Activated CD4-positive, alpha-beta memory T cell treated with anti-CD3 and anti-CD28 coated beads for 36 hours (primary cell): ENCODE measurements around the gene ABL2. TPM values are rescaled to one million over a fixed set of nuclear protein-coding genes. Genes with fewer than 3 reads are reported as not detected.

Experiments used
- CTCF ChIA-PET: fragments of 350-600 bp; sonication (Branson Sonifier 250); formaldehyde crosslinking; loops from one replicate; lab custom pipeline; 2021; ENCODE audit warnings: antibody characterized with exemption, inconsistent platforms; lab: Charles Lee
- POLR2A ChIA-PET: fragments of 350-600 bp; sonication (Branson Sonifier 250); formaldehyde crosslinking; loops from one replicate; lab custom pipeline; 2021; ENCODE audit warnings: antibody characterized with exemption; lab: Charles Lee
- DNase-seq: peaks from one replicate; pipeline ENCODE4 v3.0.0-alpha.2; 2020
- H3K27ac Mint-ChIP-seq: one replicate; pipeline ENCODE4 v1.8.0; 2021; ENCODE audit warnings: mixed read lengths
- H3K27me3 Mint-ChIP-seq: one replicate; pipeline ENCODE4 v1.8.0; 2021; ENCODE audit warnings: mixed read lengths
- H3K36me3 Mint-ChIP-seq: one replicate; pipeline ENCODE4 v1.8.0; 2021; ENCODE audit warnings: mixed read lengths
- H3K4me1 Mint-ChIP-seq: one replicate; pipeline ENCODE4 v1.8.0; 2021; ENCODE audit warnings: low read depth, mixed read lengths
- H3K4me3 Mint-ChIP-seq: one replicate; pipeline ENCODE4 v1.8.0; 2021; ENCODE audit warnings: mild to moderate bottlenecking, mixed read lengths
- H3K9me3 Mint-ChIP-seq: one replicate; pipeline ENCODE4 v1.8.0; 2021; ENCODE audit warnings: mixed read lengths
- intact Hi-C: fragments of 100-400 bp; cut with micrococcal nuclease; formaldehyde crosslinking; loops from one replicate; pipeline ENCODE4 v1.15.1; 2023
- total RNA-seq, 2 experiments: library from RNA; stranded (reverse); gene quantifications; one replicate each; pipeline ENCODE4 v1.2.3, GENCODE V29; 2021

The ABL2 gene
- total RNA-seq, 2 experiments from 2014 or later, result 8.8 to 9.1 TPM

- Mint-ChIP-seq H3K27ac (no peak overlapping the region), H3K4me3 (no peak overlapping the region), H3K9me3 (no peaks in the 10 kb centered on the region), H3K4me1 (peaks cover 9% of the 10 kb centered on the region), H3K27me3 (no peaks in the 10 kb centered on the region), H3K36me3 (peaks cover 24% of the 10 kb centered on the region)
- ChIA-PET CTCF (interaction anchor here (0.6 to 1.8 kb wide), 5 partner anchors 8 to 732 kb away, joined by 3 to 5 read pairs (median 3); no protein-coding TSS in a partner anchor), POLR2A (interaction anchor here (0.6 to 1.5 kb wide), 2 partner anchors 9 to 239 kb away, joined by 3 read pairs; no protein-coding TSS in a partner anchor)
- DNase-seq, result no peak
- intact Hi-C loops, result no loop called here
Observed at GRCh38 chr1:179087665-179088064, 141.8 kb downstream of the ABL2 start.

- ChIA-PET CTCF (interaction anchor here (0.7 to 7.2 kb wide), 5 partner anchors 81 to 1279 kb away, joined by 3 to 75 read pairs (median 7); partner anchors contain the start of gene AXDND1), POLR2A (no interaction called here)
- H3K4me1 Mint-ChIP-seq, result peaks cover 23% of the 10 kb centered on the region
- H3K4me3 Mint-ChIP-seq, result peak overlapping the region; percentile 89
- intact Hi-C loops, result loop anchor here (2.0 to 5.0 kb wide), 2 partner anchors 111 to 799 kb away; partner anchors contain the start of gene TOR1AIP1
- H3K9me3 Mint-ChIP-seq, result no peaks in the 10 kb centered on the region
- H3K27ac Mint-ChIP-seq, result peak overlapping the region; percentile 65
- no peak for DNase-seq
- peaks cover 18% of the 10 kb centered on the region for H3K36me3 Mint-ChIP-seq
- no peaks in the 10 kb centered on the region for H3K27me3 Mint-ChIP-seq
Observed at GRCh38 chr1:179083533-179083932, 145.9 kb downstream of the ABL2 start.

GRCh38 chr1:179082999-179083335 lies 146.5 kb downstream of the ABL2 start:
- H3K4me3 Mint-ChIP-seq, result peak overlapping the region; percentile 89
- no peaks in the 10 kb centered on the region for H3K27me3 Mint-ChIP-seq
- peaks cover 18% of the 10 kb centered on the region for H3K36me3 Mint-ChIP-seq
- ChIA-PET CTCF (interaction anchor here (0.6 to 7.2 kb wide), 9 partner anchors 14 to 1279 kb away, joined by 3 to 75 read pairs (median 3); partner anchors contain the start of gene AXDND1), POLR2A (no interaction called here)
- H3K4me1 Mint-ChIP-seq, result peaks cover 23% of the 10 kb centered on the region
- intact Hi-C loops, result loop anchor here (1.0 to 5.0 kb wide), 3 partner anchors 112 to 799 kb away; partner anchors contain the start of gene TOR1AIP1
- H3K9me3 Mint-ChIP-seq, result no peaks in the 10 kb centered on the region
- peak; percentile 46 for DNase-seq
- H3K27ac Mint-ChIP-seq, result peak overlapping the region; percentile 86

GRCh38 chr1:179082333-179082998 lies 147.0 kb downstream of the ABL2 start:
- Mint-ChIP-seq H3K36me3 (peaks cover 18% of the 10 kb centered on the region), H3K4me1 (peaks cover 23% of the 10 kb centered on the region), H3K9me3 (no peaks in the 10 kb centered on the region), H3K27ac (peak overlapping the region; percentile 86), H3K27me3 (no peaks in the 10 kb centered on the region), H3K4me3 (peak overlapping the region; percentile 89)
- DNase-seq, result peak; percentile 43
- POLR2A ChIA-PET, result interaction anchor here (1.6 to 1.8 kb wide), 2 partner anchors 211 to 283 kb away, joined by 4 to 9 read pairs; partner anchors contain the start of genes AXDND1 and SOAT1
- intact Hi-C loops, result loop anchor here (1.0 to 5.0 kb wide), 3 partner anchors 112 to 800 kb away; partner anchors contain the start of gene TOR1AIP1
- CTCF ChIA-PET, result interaction anchor here (0.6 to 7.2 kb wide), 9 partner anchors 14 to 748 kb away, joined by 3 to 75 read pairs (median 7); partner anchors contain the start of genes AXDND1 and SOAT1

GRCh38 chr1:179081687-179082332 lies 147.7 kb downstream of the ABL2 start, which contains the start of gene TOR3A:
Gene TOR3A, plus strand, starts transcription at chr1:179082070. Its CDS starts 59 bp downstream, at chr1:179082129.
- intact Hi-C loops, result loop anchor here (1.0 to 5.0 kb wide), 8 partner anchors 47 to 800 kb away; partner anchors contain the start of genes FAM20B, SOAT1 and TOR1AIP1
- H3K4me1 Mint-ChIP-seq, result peaks cover 23% of the 10 kb centered on the region
- H3K9me3 Mint-ChIP-seq, result no peaks in the 10 kb centered on the region
- POLR2A ChIA-PET, result interaction anchor here (0.6 to 1.8 kb wide), 3 partner anchors 9 to 284 kb away, joined by 3 to 9 read pairs (median 4); partner anchors contain the start of genes AXDND1 and SOAT1
- peak within 1 kb of the TSS; percentile 89 for H3K4me3 Mint-ChIP-seq
- CTCF ChIA-PET, result interaction anchor here (1.3 to 7.2 kb wide), 8 partner anchors 39 to 733 kb away, joined by 3 to 75 read pairs (median 8); partner anchors contain the start of genes AXDND1 and SOAT1
- peak within 1 kb of the TSS; percentile 91 for H3K27ac Mint-ChIP-seq
- DNase-seq, result peak; percentile 89
- peaks cover 18% of the 10 kb centered on the region for H3K36me3 Mint-ChIP-seq
- H3K27me3 Mint-ChIP-seq, result no peaks in the 10 kb centered on the region

GRCh38 chr1:179080866-179081686 lies 148.4 kb downstream of the ABL2 start:
- peak; percentile 38 for DNase-seq
- Mint-ChIP-seq H3K4me3 (peak overlapping the region; percentile 89), H3K9me3 (no peaks in the 10 kb centered on the region), H3K36me3 (peaks cover 16% of the 10 kb centered on the region), H3K27ac (peak overlapping the region; percentile 91), H3K4me1 (peaks cover 23% of the 10 kb centered on the region), H3K27me3 (no peaks in the 10 kb centered on the region)
- ChIA-PET CTCF (interaction anchor here (0.6 to 7.2 kb wide), 10 partner anchors 37 to 734 kb away, joined by 3 to 75 read pairs (median 4); partner anchors contain the start of genes AXDND1 and SOAT1), POLR2A (interaction anchor here (0.6 to 1.8 kb wide), 5 partner anchors 10 to 307 kb away, joined by 3 to 9 read pairs (median 4); partner anchors contain the start of genes AXDND1 and SOAT1)
- intact Hi-C loops, result loop anchor here (1.0 to 5.0 kb wide), 6 partner anchors 47 to 801 kb away; partner anchors contain the start of genes FAM20B, SOAT1 and TOR1AIP1

- Mint-ChIP-seq H3K36me3 (peaks cover 6% of the 10 kb centered on the region), H3K27ac (no peak overlapping the region), H3K4me3 (no peak overlapping the region), H3K27me3 (no peaks in the 10 kb centered on the region), H3K4me1 (peaks cover 19% of the 10 kb centered on the region), H3K9me3 (no peaks in the 10 kb centered on the region)
- ChIA-PET CTCF (interaction anchor here (0.6 to 7.2 kb wide), 13 partner anchors 9 to 735 kb away, joined by 3 to 75 read pairs (median 4); partner anchors contain the start of gene AXDND1), POLR2A (interaction anchor here (1.0 kb wide), 1 partner anchor 8 kb away, joined by 3 read pairs; no protein-coding TSS in a partner anchor)
- intact Hi-C loops, result loop anchor here (1.0 to 10.0 kb wide), 3 partner anchors 290 to 516 kb away; partner anchors contain the start of gene TDRD5
- peak; percentile 56 for DNase-seq
Observed at GRCh38 chr1:179079113-179079761, 150.2 kb downstream of the ABL2 start.

- no peaks in the 10 kb centered on the region for H3K27me3 Mint-ChIP-seq
- peaks cover 14% of the 10 kb centered on the region for H3K4me1 Mint-ChIP-seq
- no peaks in the 10 kb centered on the region for H3K9me3 Mint-ChIP-seq
- no peak overlapping the region for H3K27ac Mint-ChIP-seq
- H3K4me3 Mint-ChIP-seq, result no peak overlapping the region
- intact Hi-C loops, result loop anchor here (10.0 kb wide), 1 partner anchor 517 kb away; the partner anchor contains the start of gene TDRD5
- H3K36me3 Mint-ChIP-seq, result peaks cover under 1% of the 10 kb centered on the region
- POLR2A ChIA-PET, result no interaction called here
- DNase-seq, result no peak
- CTCF ChIA-PET, result interaction anchor here (0.7 to 7.2 kb wide), 2 partner anchors 209 to 291 kb away, joined by 3 to 75 read pairs; partner anchors contain the start of gene AXDND1
Observed at GRCh38 chr1:179077396-179077795, 152.1 kb downstream of the ABL2 start.

- DNase-seq, result no peak
- H3K27me3 Mint-ChIP-seq, result no peaks in the 10 kb centered on the region
- no peaks in the 10 kb centered on the region for H3K4me1 Mint-ChIP-seq
- CTCF ChIA-PET, result no interaction called here
- POLR2A ChIA-PET, result no interaction called here
- intact Hi-C loops, result no loop called here
- H3K9me3 Mint-ChIP-seq, result no peaks in the 10 kb centered on the region
- H3K4me3 Mint-ChIP-seq, result no peak overlapping the region
- no peak overlapping the region for H3K27ac Mint-ChIP-seq
- peaks cover 28% of the 10 kb centered on the region for H3K36me3 Mint-ChIP-seq
Observed at GRCh38 chr1:179066471-179066870, 163.0 kb downstream of the ABL2 start.
